GM19324 (cell line): Measurements from ENCODE around the gene MYO1E.
"Not testable (repeated sequence)": the region's sequence is repeated elsewhere in the genome, so short reads cannot be mapped to it uniquely, and the experiment has no call there.

Source experiments
- ATAC-seq: cut with Tn5 transposase; IDR thresholded peaks from one replicate; pipeline ENCODE4 v1.9.1; 2021; ENCODE audit warnings: mild to moderate bottlenecking, moderate library complexity; ENCODE audit not compliant: unreplicated experiment, low FRiP score

The MYO1E gene

GRCh38 chr15:59152694-59153450, 219.8 kb downstream of the MYO1E start:
- ATAC-seq = no peak

- ATAC-seq = no peak
These were observed 222.5 kb downstream of the MYO1E start for GRCh38 chr15:59150185-59150584.

- ATAC-seq = no peak
These were observed 224.4 kb downstream of the MYO1E start for GRCh38 chr15:59148153-59148833.

- ATAC-seq = no peak
These were observed 225.0 kb downstream of the MYO1E start for GRCh38 chr15:59147666-59148065.

GRCh38 chr15:59144594-59144993, 228.1 kb downstream of the MYO1E start:
- ATAC-seq = not testable (repeated sequence)

- ATAC-seq = no peak
These were observed 229.4 kb downstream of the MYO1E start for GRCh38 chr15:59143281-59143680.

GRCh38 chr15:59140422-59141226, 232.0 kb downstream of the MYO1E start:
- no peak for ATAC-seq

GRCh38 chr15:59138243-59138642, 234.4 kb downstream of the MYO1E start:
- ATAC-seq = no peak

GRCh38 chr15:59137566-59137965, 235.1 kb downstream of the MYO1E start:
- ATAC-seq = no peak

- no peak for ATAC-seq
These were observed 238.7 kb downstream of the MYO1E start for GRCh38 chr15:59133929-59134427.

- ATAC-seq = no peak
These were observed 240.6 kb downstream of the MYO1E start for GRCh38 chr15:59131969-59132562.

- ATAC-seq = no peak
These were observed 241.2 kb downstream of the MYO1E start for GRCh38 chr15:59131456-59131855.

GRCh38 chr15:59127255-59127654, 245.4 kb downstream of the MYO1E start:
- ATAC-seq = not testable (repeated sequence)

GRCh38 chr15:59125683-59126082, 247.0 kb downstream of the MYO1E start:
- ATAC-seq = not testable (repeated sequence)

GRCh38 chr15:59124261-59124660, 248.4 kb downstream of the MYO1E start:
- ATAC-seq = no peak

GRCh38 chr15:59120937-59121336, 251.7 kb downstream of the MYO1E start:
- no peak for ATAC-seq

GRCh38 chr15:59119625-59120024, 253.0 kb downstream of the MYO1E start:
- ATAC-seq = no peak

- ATAC-seq = no peak
These were observed 255.9 kb downstream of the MYO1E start for GRCh38 chr15:59116771-59117170.

GRCh38 chr15:59116141-59116540, 256.5 kb downstream of the MYO1E start:
- ATAC-seq = no peak

- no peak for ATAC-seq
These were observed 257.6 kb downstream of the MYO1E start for GRCh38 chr15:59115047-59115446.

- no peak for ATAC-seq
These were observed 261.4 kb downstream of the MYO1E start for GRCh38 chr15:59111251-59111650.
